ENCODE data around the gene CARMIL1.

Gene CARMIL1

GRCh38 chr6:25446830-25447569, 167.8 kb downstream of the CARMIL1 start:
- H3K36me3 ChIP-seq: no peaks in the 10 kb centered on the region
- H3K4me3 ChIP-seq (ENCODE audit: low read depth in 1 of 2, low read length in 1 of 2): no peak overlapping the region
- no peaks in the 10 kb centered on the region for H3K4me1 ChIP-seq (ENCODE audit: control insufficient read depth in 1 of 2, insufficient read depth in 1 of 2, low read depth in 1 of 2, low read length in 1 of 2)
- H3K27ac ChIP-seq: no peak overlapping the region
- H3K27me3 ChIP-seq: no peaks in the 10 kb centered on the region
- H3K9me3 ChIP-seq: no peaks in the 10 kb centered on the region
- TF ChIP-seq, protein P1, sequence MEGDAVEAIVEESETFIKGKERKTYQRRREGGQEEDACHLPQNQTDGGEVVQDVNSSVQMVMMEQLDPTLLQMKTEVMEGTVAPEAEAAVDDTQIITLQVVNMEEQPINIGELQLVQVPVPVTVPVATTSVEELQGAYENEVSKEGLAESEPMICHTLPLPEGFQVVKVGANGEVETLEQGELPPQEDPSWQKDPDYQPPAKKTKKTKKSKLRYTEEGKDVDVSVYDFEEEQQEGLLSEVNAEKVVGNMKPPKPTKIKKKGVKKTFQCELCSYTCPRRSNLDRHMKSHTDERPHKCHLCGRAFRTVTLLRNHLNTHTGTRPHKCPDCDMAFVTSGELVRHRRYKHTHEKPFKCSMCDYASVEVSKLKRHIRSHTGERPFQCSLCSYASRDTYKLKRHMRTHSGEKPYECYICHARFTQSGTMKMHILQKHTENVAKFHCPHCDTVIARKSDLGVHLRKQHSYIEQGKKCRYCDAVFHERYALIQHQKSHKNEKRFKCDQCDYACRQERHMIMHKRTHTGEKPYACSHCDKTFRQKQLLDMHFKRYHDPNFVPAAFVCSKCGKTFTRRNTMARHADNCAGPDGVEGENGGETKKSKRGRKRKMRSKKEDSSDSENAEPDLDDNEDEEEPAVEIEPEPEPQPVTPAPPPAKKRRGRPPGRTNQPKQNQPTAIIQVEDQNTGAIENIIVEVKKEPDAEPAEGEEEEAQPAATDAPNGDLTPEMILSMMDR (IDR thresholded peaks at IDR 0.05): no peak

- TF ChIP-seq, protein P1 (IDR thresholded peaks at IDR 0.05): no peak
- Histone ChIP-seq H3K9me3 (no peaks in the 10 kb centered on the region), H3K27ac (no peak overlapping the region), H3K36me3 (no peaks in the 10 kb centered on the region), H3K4me1 (ENCODE audit: control insufficient read depth in 1 of 2, insufficient read depth in 1 of 2, low read depth in 1 of 2, low read length in 1 of 2) (no peaks in the 10 kb centered on the region), H3K4me3 (ENCODE audit: low read depth in 1 of 2, low read length in 1 of 2) (no peak overlapping the region), H3K27me3 (no peaks in the 10 kb centered on the region)
Observed at GRCh38 chr6:25447570-25447929, 168.4 kb downstream of the CARMIL1 start.

- TF ChIP-seq, protein P1 (IDR thresholded peaks at IDR 0.05): no peak
- Histone ChIP-seq H3K27me3 (no peaks in the 10 kb centered on the region), H3K36me3 (no peaks in the 10 kb centered on the region), H3K4me1 (ENCODE audit: control insufficient read depth in 1 of 2, insufficient read depth in 1 of 2, low read depth in 1 of 2, low read length in 1 of 2) (no peaks in the 10 kb centered on the region), H3K27ac (no peak overlapping the region), H3K9me3 (no peaks in the 10 kb centered on the region), H3K4me3 (ENCODE audit: low read depth in 1 of 2, low read length in 1 of 2) (no peak overlapping the region)
Observed at GRCh38 chr6:25448965-25449538, 169.9 kb downstream of the CARMIL1 start.

GRCh38 chr6:25449774-25450173, 170.6 kb downstream of the CARMIL1 start:
- H3K9me3 ChIP-seq: no peaks in the 10 kb centered on the region
- H3K36me3 ChIP-seq: no peaks in the 10 kb centered on the region
- H3K4me3 ChIP-seq (ENCODE audit: low read depth in 1 of 2, low read length in 1 of 2): no peak overlapping the region
- H3K4me1 ChIP-seq (ENCODE audit: control insufficient read depth in 1 of 2, insufficient read depth in 1 of 2, low read depth in 1 of 2, low read length in 1 of 2): no peaks in the 10 kb centered on the region
- TF ChIP-seq, protein P1 (IDR thresholded peaks at IDR 0.05): no peak
- H3K27ac ChIP-seq: no peak overlapping the region
- H3K27me3 ChIP-seq: no peaks in the 10 kb centered on the region

DNA sequence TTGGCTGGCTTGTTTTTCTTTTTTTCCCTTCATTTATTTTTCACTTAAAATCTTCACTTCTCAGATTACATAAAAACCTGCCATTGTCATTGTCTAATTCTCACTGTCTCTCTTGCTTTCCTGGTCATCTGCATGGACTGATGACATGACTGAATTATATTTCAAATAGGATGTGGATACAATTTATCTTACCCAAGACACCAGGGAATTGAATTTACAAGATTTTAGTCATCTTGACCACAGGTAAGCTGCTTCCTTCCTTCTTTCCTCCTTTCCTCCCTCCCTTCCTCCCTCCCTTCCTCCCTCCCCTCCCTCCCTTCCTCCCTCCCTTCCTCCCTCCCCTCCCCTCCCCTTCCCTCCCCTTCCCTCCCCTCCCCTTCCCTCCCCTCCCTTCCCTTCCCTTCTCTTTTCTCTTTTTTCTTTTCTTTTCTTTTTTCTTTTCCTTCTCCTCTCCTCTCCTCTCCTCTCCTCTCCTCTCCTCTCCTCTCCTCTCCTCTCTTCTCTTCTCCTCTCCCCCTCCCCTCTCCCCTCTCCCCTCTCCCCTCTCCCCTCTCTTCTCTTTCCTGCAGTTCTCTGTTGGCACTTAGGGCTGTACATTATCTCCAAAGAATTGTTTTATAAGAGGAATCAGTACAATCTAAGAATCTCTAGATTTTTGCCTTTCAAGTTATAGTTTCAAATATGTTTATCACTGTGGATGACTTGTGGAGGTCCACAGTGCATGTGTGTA, 171.5 kb downstream of the CARMIL1 start:
- TF ChIP-seq, protein P1 (IDR thresholded peaks at IDR 0.05): no peak
- H3K4me3 ChIP-seq (ENCODE audit: low read depth in 1 of 2, low read length in 1 of 2): no peak overlapping the region
- no peak overlapping the region for H3K27ac ChIP-seq
- no peaks in the 10 kb centered on the region for H3K36me3 ChIP-seq
- H3K27me3 ChIP-seq: no peaks in the 10 kb centered on the region
- no peaks in the 10 kb centered on the region for H3K4me1 ChIP-seq (ENCODE audit: control insufficient read depth in 1 of 2, insufficient read depth in 1 of 2, low read depth in 1 of 2, low read length in 1 of 2)
- no peaks in the 10 kb centered on the region for H3K9me3 ChIP-seq

Data from neutrophil (primary cell).